Stimulated activated CD4-positive, alpha-beta T cell treated with anti-CD3 and anti-CD28 coated beads, Interleukin-12 subunit alpha, Interleukin-12 subunit beta, amount 100 ng/mL, for 48 hours (primary cell): ENCODE results near the gene C4BPB.
"Not testable (repeated sequence)": the region's sequence is repeated elsewhere in the genome, so short reads cannot be mapped to it uniquely, and the experiment has no call there.

Experiments
- DNase-seq, 3 donors: peaks; one replicate each; pipeline ENCODE4 v3.0.0-alpha.2; 2020; ENCODE audit warnings: low read depth in 2 of 3, low spot score in 1 of 3

The C4BPB gene

GRCh38 chr1:207088701-207089626 lies at the start of gene C4BPB:
Gene C4BPB (plus strand): TSS chr1:207088860. CDS start chr1:207089532, 672 bp downstream.
- no peak for DNase-seq

- DNase-seq, result no peak
Measured at GRCh38 chr1:207039380-207040180, 49.1 kb upstream of the C4BPB start.

- DNase-seq, result no peak
Measured at GRCh38 chr1:207040181-207040533, 48.5 kb upstream of the C4BPB start.

GRCh38 chr1:207041397-207041796 lies 47.3 kb upstream of the C4BPB start:
- not testable (repeated sequence) for DNase-seq

GRCh38 chr1:207045453-207045852 lies 43.2 kb upstream of the C4BPB start:
- no peak for DNase-seq

GRCh38 chr1:207047505-207047904 lies 41.2 kb upstream of the C4BPB start:
- no peak for DNase-seq

- DNase-seq, result no peak
Measured at GRCh38 chr1:207048041-207048440, 40.6 kb upstream of the C4BPB start.

- DNase-seq, result no peak
Measured at GRCh38 chr1:207049054-207049453, 39.6 kb upstream of the C4BPB start.

GRCh38 chr1:207049514-207049913 lies 39.1 kb upstream of the C4BPB start:
- DNase-seq, result no peak

- peak in 2 of 3 donors; percentile 31 to 44 for DNase-seq
Measured at GRCh38 chr1:207049974-207050391, 38.7 kb upstream of the C4BPB start.

- DNase-seq, result peak; percentile 84 to 90 (median 87)
Measured at GRCh38 chr1:207050480-207051190, 38.0 kb upstream of the C4BPB start.

GRCh38 chr1:207051191-207051943 lies 37.3 kb upstream of the C4BPB start, which contains the start of gene YOD1:
Gene YOD1 (minus strand): TSS chr1:207051208. CDS start chr1:207051030, 178 bp downstream.
- no peak for DNase-seq

- DNase-seq, result peak; percentile 88 to 93 (median 92)
Measured at GRCh38 chr1:207052911-207053769, 35.5 kb upstream of the C4BPB start, which contains the start of gene PFKFB2. Gene PFKFB2 (plus strand): TSS chr1:207053275. CDS start chr1:207054718, 1,443 bp downstream.

GRCh38 chr1:207054491-207054890 lies 34.2 kb upstream of the C4BPB start:
- no peak for DNase-seq

GRCh38 chr1:207055386-207056001 lies 33.2 kb upstream of the C4BPB start:
- no peak for DNase-seq

- DNase-seq, result no peak
Measured at GRCh38 chr1:207056673-207057072, 32.0 kb upstream of the C4BPB start.

- DNase-seq, result no peak
Measured at GRCh38 chr1:207058252-207058651, 30.4 kb upstream of the C4BPB start.

GRCh38 chr1:207058878-207059867 lies 29.5 kb upstream of the C4BPB start:
- DNase-seq, result no peak
